K562 (cell line): ENCODE data around the gene SLC38A10. TPM values are rescaled to one million over a fixed set of nuclear protein-coding genes. Genes with fewer than 3 reads are reported as not detected.
"Not testable (repeated sequence)": the region's sequence is repeated elsewhere in the genome, so short reads cannot be mapped to it uniquely, and the experiment has no call there.

Experiments
- ATAC-seq: fragments of 200-7000 bp; cut with Tn5 transposase; 3 replicates; pipeline ENCODE4 v1.9.1; 2020; ENCODE audit warnings: moderate library complexity
- BruUV-seq: library from RNA; stranded (reverse); fragments of 400-500 nt; replicated peaks from 2 replicates; lab custom pipeline; 2021; lab: Mats Ljungman, UMichigan
- CTCF ChIA-PET: fragments of 300-600 bp; formaldehyde crosslinking; extraction: SDS; loops from one replicate; lab custom pipeline; 2021; ENCODE audit warnings: low intra/inter-chr PET ratio; lab: Yijun Ruan, JAX
- POLR2A ChIA-PET: fragments of 300-600, 350-650 bp; sonication (Branson Sonifier 250); formaldehyde crosslinking; extraction: SDS; loops from one replicate; lab custom pipeline; 2021; ENCODE audit warnings: antibody characterized with exemption, inconsistent platforms; lab: Yijun Ruan, JAX
- DNase-seq, 4 experiments: peaks; one replicate each; pipeline versions ENCODE4 v3.0.0 to v3.0.0-alpha.2; 2011 to 2018; ENCODE audit warnings: low spot score in 3 of 4, mixed read lengths in 3 of 4; ENCODE audit errors: extremely low read depth in 1 of 4
- FAIRE-seq: peaks from 2 replicates; lab custom pipeline; 2011; peaks lifted over from hg19 to GRCh38; lab: Jason Lieb, UNC
- H2AFZ ChIP-seq: 2 replicates; pipeline ENCODE4 v1.6.0; 2011; ENCODE audit warnings: low read depth, low read length, control low read depth, inconsistent platforms
- H3K27ac ChIP-seq: fragments of 200-600 bp; 3 replicates; pipeline ENCODE4 v1.8.0; 2011; ENCODE audit warnings: low read depth, mild to moderate bottlenecking, control low read depth, inconsistent platforms, low read length, moderate library complexity, mixed read lengths; ENCODE audit errors: extremely low read depth
- H3K27me3 ChIP-seq, 2 experiments: fragments of 300-600 bp in 1 of 2; 2 replicates in 1 of 2; 3 replicates in 1 of 2; pipeline versions ENCODE4 v1.6.0 to v1.8.0; 2011; ENCODE audit warnings: inconsistent platforms in 2 of 2, low read length in 2 of 2, mild to moderate bottlenecking in 1 of 2, mixed read lengths in 1 of 2, moderate library complexity in 1 of 2; ENCODE audit not compliant: control insufficient read depth in 2 of 2, insufficient read depth in 2 of 2
- H3K36me3 ChIP-seq: fragments of 300-600 bp; 3 replicates; pipeline ENCODE4 v1.8.0; 2011; ENCODE audit warnings: mild to moderate bottlenecking, low read length, inconsistent platforms; ENCODE audit not compliant: control insufficient read depth, insufficient read depth
- H3K4me1 ChIP-seq, 2 experiments: fragments of 200-600 bp in 1 of 2; replicated peaks in 1 of 2; 2 replicates in 1 of 2; 3 replicates in 1 of 2; pipeline versions ENCODE4 v1.5.1 to v1.8.0; 2011; ENCODE audit warnings: inconsistent platforms in 2 of 2, low read length in 2 of 2, mild to moderate bottlenecking in 1 of 2, mixed read lengths in 1 of 2, moderate library complexity in 1 of 2; ENCODE audit not compliant: control insufficient read depth in 2 of 2, insufficient read depth in 2 of 2
- H3K4me2 ChIP-seq: 2 replicates; pipeline ENCODE4 v1.6.1; 2011; ENCODE audit warnings: low read length, control low read depth, inconsistent platforms, mixed read lengths; ENCODE audit not compliant: insufficient read depth
- H3K4me3 ChIP-seq: fragments of 200-600 bp; sonication (generic), shearing (Covaris generic); 2 replicates; pipeline ENCODE4 v1.5.1; 2016; ENCODE audit warnings: control low read depth, inconsistent platforms
- H3K79me2 ChIP-seq: fragments of 200-600 bp; 3 replicates; pipeline ENCODE4 v1.8.0; 2011; ENCODE audit warnings: low read length, inconsistent platforms; ENCODE audit not compliant: control insufficient read depth, insufficient read depth
- H3K9ac ChIP-seq, 2 experiments: 2 replicates each; pipeline versions ENCODE4 v1.6.0 to v1.6.1; 2011; ENCODE audit warnings: low read depth in 2 of 2, low read length in 2 of 2, control low read depth in 1 of 2, inconsistent platforms in 1 of 2, mild to moderate bottlenecking in 1 of 2, mixed read lengths in 1 of 2; ENCODE audit not compliant: insufficient read depth in 1 of 2
- H3K9me1 ChIP-seq: one replicate; pipeline ENCODE4 v1.6.0; 2011; ENCODE audit warnings: inconsistent platforms, mild to moderate bottlenecking, low read length, moderate library complexity; ENCODE audit not compliant: control insufficient read depth, insufficient read depth
- H3K9me3 ChIP-seq: replicated peaks from 2 replicates; pipeline ENCODE4 v1.5.1; 2011; ENCODE audit warnings: low read depth, low read length, inconsistent platforms; ENCODE audit not compliant: control insufficient read depth, insufficient read depth
- H4K20me1 ChIP-seq: replicated peaks from 2 replicates; pipeline ENCODE4 v1.6.1; 2011; ENCODE audit warnings: low read length, inconsistent platforms, mixed read lengths; ENCODE audit not compliant: control insufficient read depth, insufficient read depth
- BCOR ChIP-seq: fragments of 450-650 bp; IDR thresholded peaks from 2 replicates; pipeline ENCODE4 v1.6.1; 2016
- DMBX1 ChIP-seq: fragments of 250-450 bp; sonication (Bioruptor Pico); IDR thresholded peaks from 2 replicates; pipeline ENCODE4 v1.8.0; 2022; ENCODE audit warnings: inconsistent platforms, mild to moderate bottlenecking, moderate library complexity, borderline replicate concordance
- MYC ChIP-seq, 2 experiments: fragments of 250-450 bp in 1 of 2; sonication (Bioruptor Pico) in 1 of 2; IDR thresholded peaks; 2 replicates each; pipeline versions ENCODE4 v1.5.1 to v1.6.1; 2012 to 2021; ENCODE audit warnings: low read depth in 2 of 2, borderline replicate concordance in 1 of 2, improper control_type of control experiment in 1 of 2, low read length in 1 of 2, mild to moderate bottlenecking in 1 of 2, moderate library complexity in 1 of 2
- OTX1 ChIP-seq: fragments of 450-650 bp; formaldehyde crosslinking; IDR thresholded peaks from 2 replicates; pipeline ENCODE4 v1.4.0; 2022; ENCODE audit warnings: mild to moderate bottlenecking
- ZNF316 ChIP-seq: fragments of 450-650 bp; IDR thresholded peaks from 2 replicates; pipeline ENCODE4 v1.6.1; 2016
- ZNF431 ChIP-seq: sonication (generic); formaldehyde crosslinking; IDR thresholded peaks from 2 replicates; pipeline ENCODE4 v1.8.0; 2022; ENCODE audit warnings: mild to moderate bottlenecking, missing genetic modification reagents
- WGBS: fragments of 100-300 bp; shearing (Covaris generic); methylation state at CpG from one replicate; pipeline ENCODE4 v1.1.6; 2016; ENCODE audit warnings: low coverage, mixed read lengths; ENCODE audit not compliant: insufficient coverage; ENCODE audit errors: missing lambda C conversion rate; 5-methylcytosine and 5-hydroxymethylcytosine counted together
- in situ Hi-C: fragments of 300-500 bp; cut with MboI; formaldehyde crosslinking; loops from 4 replicates; pipeline ENCODE4 v1.15.0; 2018; ENCODE audit warnings: inconsistent platforms, mixed read lengths
- intact Hi-C: fragments of 100-400 bp; cut with micrococcal nuclease; formaldehyde crosslinking; loops from 2 replicates; pipeline ENCODE4 v1.14.2; 2022
- polyA plus RNA-seq, 8 experiments: library from polyadenylated mRNA; depleted of rRNA in 4 of 8; stranded (reverse) in 5 of 8; unstranded in 3 of 8; fragments of >200 nt; fragmentation: Nextera tagmentation in 2 of 8; fragmentation: Illumina TruSeq in 1 of 8; extraction: Ambion mirVana in 2 of 8; extraction: Trizol in 1 of 8; gene quantifications; 2 replicates each; pipeline versions ENCODE4 v1.2.1 to v1.2.3, GENCODE V29; 2011 to 2014; ENCODE audit warnings: inconsistent platforms in 1 of 8, missing spikeins in 1 of 8
- total RNA-seq, 7 experiments: library from RNA; depleted of rRNA in 6 of 7; stranded (reverse); fragments of >200 nt in 6 of 7; fragmentation: Illumina TruSeq in 2 of 7; extraction: Trizol in 2 of 7; gene quantifications; 2 replicates each; pipeline versions ENCODE4 v1.2.1 to v1.2.3, GENCODE V29; 2011 to 2021; ENCODE audit warnings: low replicate concordance in 1 of 7
- TF ChIP-seq, protein P1 (sequence below): fragments of 250-450 bp; sonication (Bioruptor Pico); IDR thresholded peaks from 2 replicates; pipeline ENCODE4 v1.9.0; 2021; ENCODE audit warnings: mild to moderate bottlenecking, inconsistent platforms
- TF ChIP-seq, protein P2 (sequence below): fragments of 250-450 bp; sonication (Bioruptor Pico); IDR thresholded peaks from 2 replicates; pipeline ENCODE4 v1.4.0; 2020; ENCODE audit warnings: mild to moderate bottlenecking
- TF ChIP-seq, protein P3 (sequence below): fragments of 450-650 bp; IDR thresholded peaks from 2 replicates; pipeline ENCODE4 v1.7.1; 2018; ENCODE audit warnings: mild to moderate bottlenecking, low read depth; ENCODE audit not compliant: partially characterized antibody
- TF ChIP-seq, protein P4 (sequence below): fragments of 450-650 bp; conservative IDR thresholded peaks from 2 replicates; pipeline ENCODE4 v1.6.1; 2016; ENCODE audit warnings: missing genetic modification characterization, low read depth, mild to moderate bottlenecking, missing compliant biosample characterization, moderate library complexity

Gene SLC38A10
- total and polyA plus RNA-seq, 9 of the 15 experiments (the other 6 are each of a cell fraction or from before 2014, with no cell fraction given): 0.45 to 54.2 (median 13.8) TPM

DNA sequence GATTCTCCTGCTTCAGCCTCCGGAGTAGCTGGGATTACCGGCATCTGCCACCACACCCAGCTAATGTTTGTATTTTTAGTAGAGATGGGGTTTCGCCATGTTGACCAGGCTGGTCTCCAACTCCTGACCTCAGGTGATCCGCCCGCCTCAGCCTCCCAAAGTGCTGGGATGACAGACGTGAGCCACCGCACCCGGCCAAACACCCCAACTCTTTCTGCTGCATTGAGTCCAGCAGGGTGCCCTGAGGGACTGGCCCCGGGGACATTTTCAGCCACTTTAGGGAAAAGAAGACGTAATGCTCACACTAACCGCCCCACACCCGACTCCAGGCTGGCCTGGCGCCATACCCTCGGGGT, 13.7 kb upstream of the SLC38A10 start (continued):
- TF ChIP-seq, protein P1, sequence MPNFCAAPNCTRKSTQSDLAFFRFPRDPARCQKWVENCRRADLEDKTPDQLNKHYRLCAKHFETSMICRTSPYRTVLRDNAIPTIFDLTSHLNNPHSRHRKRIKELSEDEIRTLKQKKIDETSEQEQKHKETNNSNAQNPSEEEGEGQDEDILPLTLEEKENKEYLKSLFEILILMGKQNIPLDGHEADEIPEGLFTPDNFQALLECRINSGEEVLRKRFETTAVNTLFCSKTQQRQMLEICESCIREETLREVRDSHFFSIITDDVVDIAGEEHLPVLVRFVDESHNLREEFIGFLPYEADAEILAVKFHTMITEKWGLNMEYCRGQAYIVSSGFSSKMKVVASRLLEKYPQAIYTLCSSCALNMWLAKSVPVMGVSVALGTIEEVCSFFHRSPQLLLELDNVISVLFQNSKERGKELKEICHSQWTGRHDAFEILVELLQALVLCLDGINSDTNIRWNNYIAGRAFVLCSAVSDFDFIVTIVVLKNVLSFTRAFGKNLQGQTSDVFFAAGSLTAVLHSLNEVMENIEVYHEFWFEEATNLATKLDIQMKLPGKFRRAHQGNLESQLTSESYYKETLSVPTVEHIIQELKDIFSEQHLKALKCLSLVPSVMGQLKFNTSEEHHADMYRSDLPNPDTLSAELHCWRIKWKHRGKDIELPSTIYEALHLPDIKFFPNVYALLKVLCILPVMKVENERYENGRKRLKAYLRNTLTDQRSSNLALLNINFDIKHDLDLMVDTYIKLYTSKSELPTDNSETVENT (CRISPR knock-in tag): 0 out of 2 replicates have a peak, but pooled peaks have one; percentile 7
- TF ChIP-seq MYC (IDR thresholded peaks at IDR 0.05; ENCODE audit: low read depth, low read length): not testable (repeated sequence)
- TF ChIP-seq MYC (CRISPR knock-in tag; IDR thresholded peaks at IDR 0.05; ENCODE audit: borderline replicate concordance, low read depth): 0 out of 2 replicates have a peak, but pooled peaks have one; percentile 57

DNA sequence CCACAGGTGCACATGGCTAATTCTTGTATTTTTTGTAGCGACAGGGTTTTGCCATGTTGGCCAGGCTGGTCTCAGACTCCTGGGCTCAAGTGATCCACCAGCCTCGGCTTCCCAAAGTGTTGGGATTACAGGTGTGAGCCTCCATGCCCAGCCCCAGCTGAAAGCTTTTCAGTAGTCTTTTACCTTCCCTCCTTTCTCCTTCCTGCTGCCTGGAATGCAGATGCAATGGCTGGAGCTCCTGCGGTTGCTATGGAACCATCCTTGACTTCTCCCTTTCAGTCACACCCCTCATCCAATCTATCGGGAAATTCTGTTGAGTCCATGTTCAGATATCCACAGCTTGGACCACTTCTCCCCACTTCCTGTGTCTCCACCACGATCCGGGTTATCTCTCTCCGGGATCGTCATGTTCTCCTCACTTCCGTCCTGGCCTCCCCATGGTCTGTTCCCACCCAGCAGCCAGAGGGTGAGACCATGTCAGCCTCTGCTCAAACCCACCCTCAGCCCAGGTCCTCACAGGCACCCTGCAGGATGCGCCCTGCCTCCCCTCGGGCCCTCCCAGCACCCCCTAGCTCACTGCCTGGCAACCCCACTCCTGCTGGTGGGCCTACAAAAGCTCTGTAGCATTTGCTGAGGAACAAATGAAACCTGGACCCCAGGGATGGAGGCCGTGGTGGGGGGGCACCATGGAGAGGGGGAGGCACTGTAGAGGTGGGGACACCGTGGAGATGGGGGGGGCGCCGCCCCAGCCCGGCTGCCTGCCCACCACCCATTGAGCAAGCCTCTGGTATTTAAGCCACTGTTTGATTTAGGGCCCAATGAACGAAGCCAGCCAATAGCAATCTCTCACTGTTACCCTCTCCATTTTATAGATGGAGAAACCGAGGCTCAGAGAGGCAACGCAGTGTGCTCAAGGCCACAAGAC, 12.8 kb upstream of the SLC38A10 start:
- H3K9me3 ChIP-seq: no peaks in the 10 kb centered on the region
- H3K4me2 ChIP-seq: peak overlapping the region; percentile 32
- no TSS peak for BruUV-seq
- H3K27me3 ChIP-seq: no peaks in the 10 kb centered on the region
- ATAC-seq (no peak), DNase-seq (no peak), FAIRE-seq (peak; percentile 51)
- H3K79me2 ChIP-seq: no peaks in the 10 kb centered on the region; the same call in 2 of the 3 replicates
- no peak overlapping the region for H2AFZ ChIP-seq
- CTCF ChIA-PET: no interaction called here
- in situ Hi-C loops (no loop called here), intact Hi-C loops (no loop called here)
- no peak overlapping the region for H3K4me3 ChIP-seq
- no peak overlapping the region for H3K27ac ChIP-seq
- peaks cover 22 to 91% of the 10 kb centered on the region in 2 experiments for H3K4me1 ChIP-seq
- no peaks in the 10 kb centered on the region for H4K20me1 ChIP-seq
- peak overlapping the region in 1 of 2 experiments; percentile 23; a peak in 1 of 4 replicates for H3K9ac ChIP-seq
- no peaks in the 10 kb centered on the region for H3K9me1 ChIP-seq
- POLR2A ChIA-PET: interaction anchor here (0.5 to 1.9 kb wide), 6 partner anchors 9 to 205 kb away, joined by 3 to 14 read pairs (median 4); partner anchors contain the start of genes ACTG1 and SLC38A10
- H3K36me3 ChIP-seq: no peaks in the 10 kb centered on the region
- WGBS: 73% methylated on average over 17 of the region's 19 CpGs
- TF ChIP-seq BCOR (0 out of 2 replicates have a peak, but pooled peaks have one; percentile 17), ZNF316 (no peak), OTX1 (CRISPR knock-in tag) (no peak), ZNF431 (CRISPR knock-in tag) (no peak), DMBX1 (no peak)
- TF ChIP-seq, protein P2, sequence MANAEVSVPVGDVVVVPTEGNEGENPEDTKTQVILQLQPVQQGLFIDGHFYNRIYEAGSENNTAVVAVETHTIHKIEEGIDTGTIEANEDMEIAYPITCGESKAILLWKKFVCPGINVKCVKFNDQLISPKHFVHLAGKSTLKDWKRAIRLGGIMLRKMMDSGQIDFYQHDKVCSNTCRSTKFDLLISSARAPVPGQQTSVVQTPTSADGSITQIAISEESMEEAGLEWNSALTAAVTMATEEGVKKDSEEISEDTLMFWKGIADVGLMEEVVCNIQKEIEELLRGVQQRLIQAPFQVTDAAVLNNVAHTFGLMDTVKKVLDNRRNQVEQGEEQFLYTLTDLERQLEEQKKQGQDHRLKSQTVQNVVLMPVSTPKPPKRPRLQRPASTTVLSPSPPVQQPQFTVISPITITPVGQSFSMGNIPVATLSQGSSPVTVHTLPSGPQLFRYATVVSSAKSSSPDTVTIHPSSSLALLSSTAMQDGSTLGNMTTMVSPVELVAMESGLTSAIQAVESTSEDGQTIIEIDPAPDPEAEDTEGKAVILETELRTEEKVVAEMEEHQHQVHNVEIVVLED (CRISPR knock-in tag): no peak
- TF ChIP-seq, protein P3, sequence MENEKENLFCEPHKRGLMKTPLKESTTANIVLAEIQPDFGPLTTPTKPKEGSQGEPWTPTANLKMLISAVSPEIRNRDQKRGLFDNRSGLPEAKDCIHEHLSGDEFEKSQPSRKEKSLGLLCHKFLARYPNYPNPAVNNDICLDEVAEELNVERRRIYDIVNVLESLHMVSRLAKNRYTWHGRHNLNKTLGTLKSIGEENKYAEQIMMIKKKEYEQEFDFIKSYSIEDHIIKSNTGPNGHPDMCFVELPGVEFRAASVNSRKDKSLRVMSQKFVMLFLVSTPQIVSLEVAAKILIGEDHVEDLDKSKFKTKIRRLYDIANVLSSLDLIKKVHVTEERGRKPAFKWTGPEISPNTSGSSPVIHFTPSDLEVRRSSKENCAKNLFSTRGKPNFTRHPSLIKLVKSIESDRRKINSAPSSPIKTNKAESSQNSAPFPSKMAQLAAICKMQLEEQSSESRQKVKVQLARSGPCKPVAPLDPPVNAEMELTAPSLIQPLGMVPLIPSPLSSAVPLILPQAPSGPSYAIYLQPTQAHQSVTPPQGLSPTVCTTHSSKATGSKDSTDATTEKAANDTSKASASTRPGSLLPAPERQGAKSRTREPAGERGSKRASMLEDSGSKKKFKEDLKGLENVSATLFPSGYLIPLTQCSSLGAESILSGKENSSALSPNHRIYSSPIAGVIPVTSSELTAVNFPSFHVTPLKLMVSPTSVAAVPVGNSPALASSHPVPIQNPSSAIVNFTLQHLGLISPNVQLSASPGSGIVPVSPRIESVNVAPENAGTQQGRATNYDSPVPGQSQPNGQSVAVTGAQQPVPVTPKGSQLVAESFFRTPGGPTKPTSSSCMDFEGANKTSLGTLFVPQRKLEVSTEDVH: no peak
- TF ChIP-seq, protein P4, sequence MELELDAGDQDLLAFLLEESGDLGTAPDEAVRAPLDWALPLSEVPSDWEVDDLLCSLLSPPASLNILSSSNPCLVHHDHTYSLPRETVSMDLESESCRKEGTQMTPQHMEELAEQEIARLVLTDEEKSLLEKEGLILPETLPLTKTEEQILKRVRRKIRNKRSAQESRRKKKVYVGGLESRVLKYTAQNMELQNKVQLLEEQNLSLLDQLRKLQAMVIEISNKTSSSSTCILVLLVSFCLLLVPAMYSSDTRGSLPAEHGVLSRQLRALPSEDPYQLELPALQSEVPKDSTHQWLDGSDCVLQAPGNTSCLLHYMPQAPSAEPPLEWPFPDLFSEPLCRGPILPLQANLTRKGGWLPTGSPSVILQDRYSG: no peak
